ENCODE data around the gene CNTNAP4. TPM values are rescaled to one million over a fixed set of nuclear protein-coding genes. Genes with fewer than 3 reads are reported as not detected.

CNTNAP4 gene
- total RNA-seq, 1 experiment from 2014 or later, result not detected

GRCh38 chr16:76539609-76540008 lies 262.4 kb downstream of the CNTNAP4 start:
- no peak for DNase-seq (ENCODE audit: low read depth, low spot score)
- no peaks in the 10 kb centered on the region for H3K9me2 ChIP-seq (ENCODE audit: insufficient read depth)
- no peak overlapping the region for H3K4me2 ChIP-seq (ENCODE audit: low read length)
- H3K27me3 ChIP-seq (ENCODE audit: insufficient read depth, low read length), result no peaks in the 10 kb centered on the region
- H4K20me1 ChIP-seq (ENCODE audit: insufficient read depth), result no peaks in the 10 kb centered on the region
- RAD21 ChIA-PET (ENCODE audit: low non-redundant PET in 1 of 2, low total read pairs in 2 of 2, uncharacterized antibody in 2 of 2, unreplicated experiment in 2 of 2), result no interaction called here
- ATAC-seq, result no peak
- no peak overlapping the region for H3K27ac ChIP-seq (ENCODE audit: low read depth, low read length)
- no peaks in the 10 kb centered on the region for H3K36me3 ChIP-seq (ENCODE audit: control insufficient read depth in 1 of 2, insufficient read depth in 2 of 2, low read length in 2 of 2)
- CTCF ChIA-PET, result no interaction called here
- H3K9ac ChIP-seq (ENCODE audit: low read length), result no peak overlapping the region
- H2AFZ ChIP-seq (ENCODE audit: low read depth, low read length, poor library complexity, severe bottlenecking), result no peak overlapping the region
- H3K4me1 ChIP-seq (ENCODE audit: control insufficient read depth in 1 of 2, insufficient read depth in 2 of 2, low read length in 2 of 2), result no peaks in the 10 kb centered on the region
- no peaks in the 10 kb centered on the region for H3K79me2 ChIP-seq (ENCODE audit: insufficient read depth, low read length)
- H3K4me3 ChIP-seq (replicated peaks in 1 of 2; ENCODE audit: low read depth in 1 of 2, low read length in 2 of 2), result no peak overlapping the region
- intact Hi-C loops (cut with micrococcal nuclease), result no loop called here
- BruUV-seq (replicated peaks), result no TSS peak
- H3K9me3 ChIP-seq (ENCODE audit: control insufficient read depth in 1 of 2, insufficient read depth in 1 of 2, low read depth in 1 of 2, low read length in 2 of 2), result peaks cover 4 to 17% of the 10 kb centered on the region in 2 experiments; a peak in 2 of 4 replicates
- TF ChIP-seq REST (IDR thresholded peaks at IDR 0.05; ENCODE audit: low read depth) (no peak), EZH2 (IDR thresholded peaks at IDR 0.05) (no peak), POLR2AphosphoS5 (IDR thresholded peaks at IDR 0.05; ENCODE audit: low read depth, low read length) (no peak), SRF (IDR thresholded peaks at IDR 0.05; ENCODE audit: low read depth) (no peak), TCF7L2 (IDR thresholded peaks at IDR 0.05; ENCODE audit: borderline replicate concordance, extremely low read depth, insufficient read depth, insufficient read length) (no peak), MAX (IDR thresholded peaks at IDR 0.05) (no peak), SP1 (IDR thresholded peaks at IDR 0.05; ENCODE audit: low read depth) (no peak), RAD21 (IDR thresholded peaks at IDR 0.05; ENCODE audit: low read depth) (no peak), ZFX (IDR thresholded peaks at IDR 0.05) (no peak), CBX3 (IDR thresholded peaks at IDR 0.05; ENCODE audit: low read depth) (no peak), ELF1 (IDR thresholded peaks at IDR 0.05; ENCODE audit: borderline replicate concordance, low read depth) (no peak), EGR1 (IDR thresholded peaks at IDR 0.05; ENCODE audit: low read depth) (no peak), YY1 (IDR thresholded peaks at IDR 0.05; ENCODE audit: extremely low read depth, insufficient replicate concordance, low read depth, low read length) (no peak), FOSL1 (IDR thresholded peaks at IDR 0.05; ENCODE audit: low read depth) (no peak), CEBPB (IDR thresholded peaks at IDR 0.05; ENCODE audit: low read depth) (no peak), SIN3A (IDR thresholded peaks at IDR 0.05; ENCODE audit: low read depth) (no peak)
- TF ChIP-seq, protein P1, sequence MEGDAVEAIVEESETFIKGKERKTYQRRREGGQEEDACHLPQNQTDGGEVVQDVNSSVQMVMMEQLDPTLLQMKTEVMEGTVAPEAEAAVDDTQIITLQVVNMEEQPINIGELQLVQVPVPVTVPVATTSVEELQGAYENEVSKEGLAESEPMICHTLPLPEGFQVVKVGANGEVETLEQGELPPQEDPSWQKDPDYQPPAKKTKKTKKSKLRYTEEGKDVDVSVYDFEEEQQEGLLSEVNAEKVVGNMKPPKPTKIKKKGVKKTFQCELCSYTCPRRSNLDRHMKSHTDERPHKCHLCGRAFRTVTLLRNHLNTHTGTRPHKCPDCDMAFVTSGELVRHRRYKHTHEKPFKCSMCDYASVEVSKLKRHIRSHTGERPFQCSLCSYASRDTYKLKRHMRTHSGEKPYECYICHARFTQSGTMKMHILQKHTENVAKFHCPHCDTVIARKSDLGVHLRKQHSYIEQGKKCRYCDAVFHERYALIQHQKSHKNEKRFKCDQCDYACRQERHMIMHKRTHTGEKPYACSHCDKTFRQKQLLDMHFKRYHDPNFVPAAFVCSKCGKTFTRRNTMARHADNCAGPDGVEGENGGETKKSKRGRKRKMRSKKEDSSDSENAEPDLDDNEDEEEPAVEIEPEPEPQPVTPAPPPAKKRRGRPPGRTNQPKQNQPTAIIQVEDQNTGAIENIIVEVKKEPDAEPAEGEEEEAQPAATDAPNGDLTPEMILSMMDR (IDR thresholded peaks at IDR 0.05 in 2 of 3, conservative IDR thresholded peaks at IDR 0.05 in 1 of 3; ENCODE audit: borderline replicate concordance in 1 of 3, insufficient read depth in 1 of 3, low read depth in 2 of 3, low read length in 2 of 3), result no peak
- TF ChIP-seq, protein P2, sequence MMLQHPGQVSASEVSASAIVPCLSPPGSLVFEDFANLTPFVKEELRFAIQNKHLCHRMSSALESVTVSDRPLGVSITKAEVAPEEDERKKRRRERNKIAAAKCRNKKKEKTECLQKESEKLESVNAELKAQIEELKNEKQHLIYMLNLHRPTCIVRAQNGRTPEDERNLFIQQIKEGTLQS (IDR thresholded peaks at IDR 0.05), result no peak
- POLR2A ChIA-PET, result no interaction called here

Data from HCT116 (cell line).